IMR-90 (cell line): ENCODE data around the gene GAS6. TPM values are rescaled to one million over a fixed set of nuclear protein-coding genes. Genes with fewer than 3 reads are reported as not detected.

ENCODE experiments used
- ATAC-seq: fragments of 200-7000 bp; cut with Tn5 transposase; 2 replicates; pipeline ENCODE4 v1.9.1; 2020; ENCODE audit warnings: low read depth, mild to moderate bottlenecking, moderate library complexity
- BruUV-seq: library from RNA; stranded (reverse); fragments of 400-500 nt; replicated peaks from 2 replicates; lab custom pipeline; 2021; lab: Mats Ljungman, UMichigan
- CTCF ChIA-PET: fragments of 300-600 bp; formaldehyde crosslinking; extraction: SDS; loops from one replicate; lab custom pipeline; 2021; ENCODE audit warnings: antibody characterized with exemption; lab: Yijun Ruan, JAX
- POLR2A ChIA-PET: fragments of 300-600 bp; sonication (Branson Sonifier 250); formaldehyde crosslinking; loops from one replicate; lab custom pipeline; 2022; ENCODE audit warnings: antibody characterized with exemption; ENCODE audit not compliant: unreplicated experiment; lab: Charles Lee
- DNase-seq: peaks from one replicate; pipeline ENCODE4 v3.0.0; 2013
- H2AFZ ChIP-seq: replicated peaks from 2 replicates; pipeline ENCODE3; 2013; ENCODE audit warnings: low read length, mild to moderate bottlenecking; ENCODE audit not compliant: poor library complexity
- H2AK5ac ChIP-seq: 2 replicates; pipeline ENCODE4 v1.6.1; 2013; ENCODE audit warnings: low read depth, low read length, inconsistent platforms
- H2AK9ac ChIP-seq: replicated peaks from 2 replicates; pipeline ENCODE3; 2013; ENCODE audit warnings: mild to moderate bottlenecking, low read depth, low read length, moderate library complexity; ENCODE audit not compliant: poor library complexity
- H2BK120ac ChIP-seq: 2 replicates; pipeline ENCODE4 v1.6.1; 2013; ENCODE audit warnings: low read depth, low read length, inconsistent platforms
- H2BK15ac ChIP-seq: 3 replicates; pipeline ENCODE4 v1.6.1; 2013; ENCODE audit warnings: low read depth, low read length, inconsistent platforms
- H2BK20ac ChIP-seq: 2 replicates; pipeline ENCODE4 v1.6.1; 2013; ENCODE audit warnings: low read depth, mild to moderate bottlenecking, inconsistent platforms, low read length, moderate library complexity
- H2BK5ac ChIP-seq: 2 replicates; pipeline ENCODE4 v1.6.1; 2013; ENCODE audit warnings: mild to moderate bottlenecking, low read depth, low read length, inconsistent platforms; ENCODE audit not compliant: poor library complexity, severe bottlenecking
- H3K14ac ChIP-seq: replicated peaks from 2 replicates; pipeline ENCODE4 v1.6.1; 2013; ENCODE audit warnings: low read depth, low read length, inconsistent platforms
- H3K18ac ChIP-seq: 2 replicates; pipeline ENCODE4 v1.6.1; 2013; ENCODE audit warnings: low read depth, low read length, control low read depth
- H3K23ac ChIP-seq: 2 replicates; pipeline ENCODE4 v1.6.1; 2013; ENCODE audit warnings: low read depth, low read length, inconsistent platforms
- H3K27ac ChIP-seq: 2 replicates; pipeline ENCODE4 v1.5.1; 2013; ENCODE audit warnings: mild to moderate bottlenecking, control low read depth, low read length; ENCODE audit not compliant: insufficient read depth
- H3K27me3 ChIP-seq: 2 replicates; pipeline ENCODE4 v1.6.1; 2013; ENCODE audit warnings: low read length; ENCODE audit not compliant: control insufficient read depth, insufficient read depth
- H3K36me3 ChIP-seq: 2 replicates; pipeline ENCODE4 v1.6.1; 2013; ENCODE audit warnings: low read length, mixed read lengths; ENCODE audit not compliant: control insufficient read depth, insufficient read depth
- H3K4ac ChIP-seq: 2 replicates; pipeline ENCODE4 v1.6.1; 2013; ENCODE audit warnings: low read depth, low read length, inconsistent platforms
- H3K4me1 ChIP-seq: 2 replicates; pipeline ENCODE4 v1.6.1; 2013; ENCODE audit warnings: low read length, mixed read lengths; ENCODE audit not compliant: control insufficient read depth, insufficient read depth
- H3K4me2 ChIP-seq: 2 replicates; pipeline ENCODE4 v1.6.1; 2013; ENCODE audit warnings: low read depth, mild to moderate bottlenecking, control low read depth, low read length, moderate library complexity
- H3K4me3 ChIP-seq: 2 replicates; pipeline ENCODE4 v1.5.1; 2013; ENCODE audit warnings: low read depth, mild to moderate bottlenecking, control low read depth, low read length, moderate library complexity; ENCODE audit not compliant: insufficient read depth
- H3K56ac ChIP-seq: 2 replicates; pipeline ENCODE4 v1.6.1; 2013; ENCODE audit warnings: low read length, inconsistent platforms; ENCODE audit not compliant: insufficient read depth; ENCODE audit errors: extremely low read depth
- H3K79me1 ChIP-seq, 2 experiments: 2 replicates each; pipeline ENCODE4 v1.6.1; 2013; ENCODE audit warnings: low read length in 2 of 2, inconsistent platforms in 1 of 2, low read depth in 1 of 2
- H3K9ac ChIP-seq: 2 replicates; pipeline ENCODE4 v1.6.1; 2013; ENCODE audit warnings: low read depth, low read length, control low read depth
- H3K9me1 ChIP-seq: 2 replicates; pipeline ENCODE4 v1.6.1; 2013; ENCODE audit warnings: low read length, inconsistent platforms; ENCODE audit not compliant: insufficient read depth
- H3K9me3 ChIP-seq: 2 replicates; pipeline ENCODE4 v1.6.1; 2013; ENCODE audit warnings: low read length; ENCODE audit not compliant: control insufficient read depth, insufficient read depth
- H4K20me1 ChIP-seq: 2 replicates; pipeline ENCODE4 v1.6.1; 2013; ENCODE audit warnings: low read length, inconsistent platforms; ENCODE audit not compliant: insufficient read depth
- H4K5ac ChIP-seq: 2 replicates; pipeline ENCODE4 v1.6.1; 2013; ENCODE audit warnings: mild to moderate bottlenecking, low read depth, low read length, control low read depth
- H4K8ac ChIP-seq, 2 experiments: 2 replicates each; pipeline ENCODE4 v1.6.1; 2013; ENCODE audit warnings: low read depth in 2 of 2, low read length in 2 of 2, control low read depth in 1 of 2, inconsistent platforms in 1 of 2
- H4K91ac ChIP-seq: 2 replicates; pipeline ENCODE4 v1.6.1; 2013; ENCODE audit warnings: low read depth, low read length, inconsistent platforms; ENCODE audit not compliant: insufficient read depth
- BHLHE40 ChIP-seq: fragments of 150-350 bp; IDR thresholded peaks from 2 replicates; pipeline ENCODE4 v1.6.1; 2016; ENCODE audit warnings: mild to moderate bottlenecking, low read depth, low read length
- CEBPB ChIP-seq: IDR thresholded peaks from 2 replicates; pipeline ENCODE4 v1.6.1; 2012; ENCODE audit warnings: low read depth, low read length, improper control_type of control experiment
- CHD1 ChIP-seq: IDR thresholded peaks from 2 replicates; pipeline ENCODE4 v1.6.1; 2012; ENCODE audit warnings: low read depth, low read length, improper control_type of control experiment
- FOS ChIP-seq: fragments of 150-350 bp; IDR thresholded peaks from 2 replicates; pipeline ENCODE4 v1.6.1; 2016; ENCODE audit warnings: low read depth, low read length
- MAFK ChIP-seq: IDR thresholded peaks from 2 replicates; pipeline ENCODE4 v1.6.1; 2012; ENCODE audit warnings: low read depth, low read length, improper control_type of control experiment
- MAZ ChIP-seq: IDR thresholded peaks from 2 replicates; pipeline ENCODE4 v1.6.1; 2012; ENCODE audit warnings: low read depth, mild to moderate bottlenecking, low read length, improper control_type of control experiment, moderate library complexity, borderline replicate concordance
- MXI1 ChIP-seq: IDR thresholded peaks from 2 replicates; pipeline ENCODE4 v1.6.1; 2012; ENCODE audit warnings: low read depth, mild to moderate bottlenecking, low read length, moderate library complexity, borderline replicate concordance
- NFE2L2 ChIP-seq: fragments of 150-350 bp; IDR thresholded peaks from 2 replicates; pipeline ENCODE4 v1.6.1; 2016; ENCODE audit warnings: low read depth, mild to moderate bottlenecking, low read length
- POLR2A ChIP-seq: IDR thresholded peaks from 2 replicates; pipeline ENCODE4 v1.6.1; 2012; ENCODE audit warnings: mild to moderate bottlenecking, low read depth, low read length
- RCOR1 ChIP-seq: IDR thresholded peaks from 2 replicates; pipeline ENCODE4 v1.6.1; 2012; ENCODE audit warnings: mild to moderate bottlenecking, low read length, improper control_type of control experiment; ENCODE audit not compliant: insufficient replicate concordance
- RFX5 ChIP-seq: IDR thresholded peaks from 2 replicates; pipeline ENCODE4 v1.8.0; 2012; ENCODE audit warnings: low read depth, mild to moderate bottlenecking, low read length, moderate library complexity
- SMC3 ChIP-seq: fragments of 150-350 bp; IDR thresholded peaks from 2 replicates; pipeline ENCODE4 v1.6.1; 2016; ENCODE audit warnings: low read depth, mild to moderate bottlenecking, antibody characterized with exemption, low read length, moderate library complexity
- WGBS, 2 experiments: methylation state at CpG; one replicate each; pipeline versions ENCODE4 v1.1.5 to v1.1.7; 2013; ENCODE audit warnings: missing lambda C conversion rate in 2 of 2; ENCODE audit not compliant: insufficient read length in 1 of 2; ENCODE audit errors: extremely low coverage in 2 of 2; 5-methylcytosine and 5-hydroxymethylcytosine counted together
- dilution Hi-C: fragments of 300-500 bp; cut with HindIII; formaldehyde crosslinking; loops from one replicate; pipeline ENCODE4 v1.14.3; 2018; ENCODE audit warnings: low sequenced_read_pairs; ENCODE audit not compliant: unreplicated experiment
- in situ Hi-C: fragments of 300-500 bp; cut with MboI; formaldehyde crosslinking; loops from 3 replicates; pipeline ENCODE4 v1.14.3; 2019; ENCODE audit warnings: low sequenced_read_pairs, inconsistent platforms, mixed read lengths
- intact Hi-C: fragments of 100-400 bp; cut with micrococcal nuclease; formaldehyde crosslinking; loops from 2 replicates; pipeline ENCODE4 v1.10.0; 2022
- polyA plus RNA-seq, 3 experiments: library from polyadenylated mRNA; depleted of rRNA; stranded (reverse); fragments of >200 nt; gene quantifications; 2 replicates each; pipeline ENCODE4 v1.2.3, GENCODE V29; 2012; ENCODE audit warnings: low replicate concordance in 1 of 3
- total RNA-seq: library from RNA; depleted of rRNA; stranded (reverse); fragments of >200 nt; gene quantifications from 2 replicates; pipeline ENCODE4 v1.2.3, GENCODE V29; 2012
- TF ChIP-seq, protein P1 (sequence below): fragments of 150-350 bp; IDR thresholded peaks from 2 replicates; pipeline ENCODE4 v1.6.1; 2017; ENCODE audit warnings: mild to moderate bottlenecking, antibody characterized with exemption, low read length, low read depth
- TF ChIP-seq, protein P2 (sequence below): conservative IDR thresholded peaks from 2 replicates; pipeline ENCODE4 v1.5.1; 2012; ENCODE audit warnings: mild to moderate bottlenecking, low read depth, low read length, improper control_type of control experiment
- TF ChIP-seq, protein P3 (sequence below): fragments of 150-350 bp; IDR thresholded peaks from 2 replicates; pipeline ENCODE4 v1.6.1; 2016; ENCODE audit warnings: low read depth, mild to moderate bottlenecking, low read length, moderate library complexity, borderline replicate concordance

Gene GAS6
- total and polyA plus RNA-seq, 2 of the 4 experiments (the other 2 are of a cell fraction), result 220 to 823 TPM

DNA sequence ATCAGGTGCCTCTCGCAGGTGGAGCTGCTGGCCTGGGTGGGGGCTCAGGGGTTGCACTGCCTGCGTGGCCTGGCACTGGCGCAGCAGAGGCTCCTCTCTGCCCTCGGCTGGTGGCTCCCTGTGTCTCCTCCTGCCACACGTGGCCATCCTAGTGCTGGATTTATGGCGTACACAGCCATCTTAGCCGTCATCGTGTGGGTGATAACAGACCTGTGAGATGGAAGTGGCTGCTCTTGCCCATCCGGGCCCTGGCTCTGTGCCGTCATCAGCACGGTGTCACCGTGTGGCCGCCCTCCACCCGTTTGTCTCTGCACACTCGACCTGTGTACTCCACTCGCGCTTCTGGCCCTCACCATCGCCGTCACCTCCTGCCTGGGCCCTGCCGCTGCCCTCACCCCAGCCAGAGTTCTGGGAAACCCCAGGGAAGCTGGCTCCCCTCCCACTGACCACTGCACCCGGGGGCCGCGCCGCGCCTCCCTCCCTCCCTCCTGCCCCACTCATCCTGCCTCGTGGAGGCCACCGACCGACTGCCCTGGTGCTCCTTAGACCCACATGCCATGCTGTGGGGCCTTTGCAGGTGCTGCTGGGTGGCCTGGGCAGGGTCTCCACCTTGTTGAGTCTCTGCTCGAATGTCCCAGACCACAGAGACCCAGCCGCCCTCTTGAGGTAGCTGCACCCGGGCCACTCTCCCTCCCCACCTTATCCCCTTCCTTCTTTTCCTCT is 75.3 kb downstream of the GAS6 start:
- 86% methylated on average over 16 of the region's 31 CpGs; no CpG with 5 or more reads in 1 of the 2 experiments for WGBS, 2 experiments
- peak overlapping the region; percentile 38; the same call in 1 of the 2 replicates for H2AK5ac ChIP-seq
- no peak overlapping the region for H3K27ac ChIP-seq
- POLR2A ChIA-PET, result no interaction called here
- no peak overlapping the region for H2BK15ac ChIP-seq
- no peak overlapping the region for H3K4me3 ChIP-seq
- no peak overlapping the region for H2AFZ ChIP-seq
- no peak overlapping the region for H3K56ac ChIP-seq
- BruUV-seq, result no TSS peak
- no peak overlapping the region for H2BK120ac ChIP-seq
- H3K4ac ChIP-seq, result no peak overlapping the region
- no peak overlapping the region for H2AK9ac ChIP-seq
- peaks cover 4% of the 10 kb centered on the region for H3K9me3 ChIP-seq
- H4K8ac ChIP-seq, result no peak overlapping the region
- CTCF ChIA-PET, result no interaction called here
- no peak overlapping the region for H4K5ac ChIP-seq
- H4K91ac ChIP-seq, result no peak overlapping the region
- no peak overlapping the region for H3K18ac ChIP-seq
- H3K27me3 ChIP-seq, result peaks cover 17% of the 10 kb centered on the region
- peaks cover 6% of the 10 kb centered on the region; the same call in 1 of the 2 replicates for H3K4me1 ChIP-seq
- H2BK5ac ChIP-seq, result no peak overlapping the region
- H3K23ac ChIP-seq, result no peak overlapping the region
- ATAC-seq (no peak), DNase-seq (no peak)
- no peak overlapping the region for H3K14ac ChIP-seq
- in situ Hi-C loops (no loop called here), intact Hi-C loops (no loop called here), dilution Hi-C loops (no loop called here)
- H3K36me3 ChIP-seq, result no peaks in the 10 kb centered on the region
- H2BK20ac ChIP-seq, result no peak overlapping the region
- H3K4me2 ChIP-seq, result no peak overlapping the region
- peaks cover 0 to 5% of the 10 kb centered on the region in 2 experiments; a peak in 1 of 4 replicates for H3K79me1 ChIP-seq
- H4K20me1 ChIP-seq, result peaks cover 7% of the 10 kb centered on the region; the same call in 1 of the 2 replicates
- H3K9ac ChIP-seq, result no peak overlapping the region
- peaks cover 10% of the 10 kb centered on the region for H3K9me1 ChIP-seq
- TF ChIP-seq MXI1, result no peak
- TF ChIP-seq FOS, result no peak
- TF ChIP-seq, protein P1, sequence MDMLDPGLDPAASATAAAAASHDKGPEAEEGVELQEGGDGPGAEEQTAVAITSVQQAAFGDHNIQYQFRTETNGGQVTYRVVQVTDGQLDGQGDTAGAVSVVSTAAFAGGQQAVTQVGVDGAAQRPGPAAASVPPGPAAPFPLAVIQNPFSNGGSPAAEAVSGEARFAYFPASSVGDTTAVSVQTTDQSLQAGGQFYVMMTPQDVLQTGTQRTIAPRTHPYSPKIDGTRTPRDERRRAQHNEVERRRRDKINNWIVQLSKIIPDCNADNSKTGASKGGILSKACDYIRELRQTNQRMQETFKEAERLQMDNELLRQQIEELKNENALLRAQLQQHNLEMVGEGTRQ, result no peak
- TF ChIP-seq NFE2L2, result no peak
- TF ChIP-seq POLR2A, result no peak
- TF ChIP-seq CHD1, result no peak
- no peak for TF ChIP-seq RFX5
- TF ChIP-seq SMC3, result no peak
- TF ChIP-seq MAFK, result no peak
- no peak for TF ChIP-seq CEBPB
- TF ChIP-seq RCOR1, result no peak
- TF ChIP-seq, protein P2, sequence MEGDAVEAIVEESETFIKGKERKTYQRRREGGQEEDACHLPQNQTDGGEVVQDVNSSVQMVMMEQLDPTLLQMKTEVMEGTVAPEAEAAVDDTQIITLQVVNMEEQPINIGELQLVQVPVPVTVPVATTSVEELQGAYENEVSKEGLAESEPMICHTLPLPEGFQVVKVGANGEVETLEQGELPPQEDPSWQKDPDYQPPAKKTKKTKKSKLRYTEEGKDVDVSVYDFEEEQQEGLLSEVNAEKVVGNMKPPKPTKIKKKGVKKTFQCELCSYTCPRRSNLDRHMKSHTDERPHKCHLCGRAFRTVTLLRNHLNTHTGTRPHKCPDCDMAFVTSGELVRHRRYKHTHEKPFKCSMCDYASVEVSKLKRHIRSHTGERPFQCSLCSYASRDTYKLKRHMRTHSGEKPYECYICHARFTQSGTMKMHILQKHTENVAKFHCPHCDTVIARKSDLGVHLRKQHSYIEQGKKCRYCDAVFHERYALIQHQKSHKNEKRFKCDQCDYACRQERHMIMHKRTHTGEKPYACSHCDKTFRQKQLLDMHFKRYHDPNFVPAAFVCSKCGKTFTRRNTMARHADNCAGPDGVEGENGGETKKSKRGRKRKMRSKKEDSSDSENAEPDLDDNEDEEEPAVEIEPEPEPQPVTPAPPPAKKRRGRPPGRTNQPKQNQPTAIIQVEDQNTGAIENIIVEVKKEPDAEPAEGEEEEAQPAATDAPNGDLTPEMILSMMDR, result no peak
- no peak for TF ChIP-seq BHLHE40
- no peak for TF ChIP-seq MAZ
- TF ChIP-seq, protein P3, sequence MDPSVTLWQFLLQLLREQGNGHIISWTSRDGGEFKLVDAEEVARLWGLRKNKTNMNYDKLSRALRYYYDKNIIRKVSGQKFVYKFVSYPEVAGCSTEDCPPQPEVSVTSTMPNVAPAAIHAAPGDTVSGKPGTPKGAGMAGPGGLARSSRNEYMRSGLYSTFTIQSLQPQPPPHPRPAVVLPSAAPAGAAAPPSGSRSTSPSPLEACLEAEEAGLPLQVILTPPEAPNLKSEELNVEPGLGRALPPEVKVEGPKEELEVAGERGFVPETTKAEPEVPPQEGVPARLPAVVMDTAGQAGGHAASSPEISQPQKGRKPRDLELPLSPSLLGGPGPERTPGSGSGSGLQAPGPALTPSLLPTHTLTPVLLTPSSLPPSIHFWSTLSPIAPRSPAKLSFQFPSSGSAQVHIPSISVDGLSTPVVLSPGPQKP, result no peak
